Activated T-helper 1 cell treated with Interleukin-2 at 50 U/mL for 16 hours (primary cell): ENCODE results near the gene TCEA2.
"Not testable (repeated sequence)": the region's sequence is repeated elsewhere in the genome, so short reads cannot be mapped to it uniquely, and the experiment has no call there.

Experiments
- DNase-seq: peaks from one replicate; pipeline ENCODE4 v3.0.0-alpha.2; 2020; ENCODE audit warnings: low read depth

The TCEA2 gene

DNA sequence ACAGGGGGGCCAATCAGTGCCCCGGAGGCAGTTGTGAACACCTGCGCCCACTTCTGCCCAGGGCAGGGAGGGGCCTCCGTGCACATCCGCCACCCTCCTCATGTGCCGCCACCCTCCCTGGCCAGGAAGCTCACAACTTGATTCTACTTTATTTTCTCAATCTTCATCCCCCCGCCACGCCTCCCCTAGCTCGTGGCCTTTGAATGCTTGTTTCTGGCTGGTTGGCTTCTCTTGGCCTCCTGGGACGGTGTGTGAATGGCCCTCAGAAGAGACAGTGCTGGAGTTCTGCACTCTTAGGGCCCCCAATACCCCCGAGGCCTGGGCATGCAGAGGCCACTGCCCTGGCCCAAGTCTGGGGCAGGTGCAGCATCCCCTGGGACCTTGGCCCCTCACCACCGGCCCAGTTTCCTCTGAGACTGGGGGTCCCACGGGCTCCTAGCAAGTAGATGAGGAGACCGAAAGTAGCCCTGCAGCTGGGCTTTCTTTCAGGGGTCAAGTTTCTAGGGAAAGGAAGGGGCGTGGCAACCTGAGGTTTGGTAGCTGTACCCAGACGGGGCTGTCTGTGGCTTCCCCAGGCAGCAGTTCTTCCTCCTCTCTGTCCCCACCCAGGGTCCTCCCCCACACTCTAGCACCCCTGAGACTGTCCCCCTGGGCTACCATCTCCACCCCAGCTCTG is 15.0 kb downstream of the TCEA2 start:
- peak; percentile 54 for DNase-seq

DNA sequence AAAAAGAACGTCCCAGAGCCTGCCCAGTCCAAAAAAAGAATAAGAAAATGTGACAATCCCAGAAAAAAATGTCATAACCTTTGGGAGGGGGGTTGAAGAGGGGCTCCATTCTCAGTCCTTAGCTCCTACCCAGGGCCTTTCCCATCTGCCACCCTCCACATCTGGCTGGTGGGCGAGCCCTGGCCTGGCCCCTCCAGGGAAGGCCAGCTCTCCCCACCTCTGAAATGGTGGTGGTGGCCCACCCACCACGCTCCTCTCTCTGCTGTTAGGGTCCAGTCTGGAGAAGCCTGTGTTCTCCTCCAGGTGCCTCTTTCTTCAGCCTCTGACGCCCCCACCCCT is 15.9 kb downstream of the TCEA2 start:
- no peak for DNase-seq

DNA sequence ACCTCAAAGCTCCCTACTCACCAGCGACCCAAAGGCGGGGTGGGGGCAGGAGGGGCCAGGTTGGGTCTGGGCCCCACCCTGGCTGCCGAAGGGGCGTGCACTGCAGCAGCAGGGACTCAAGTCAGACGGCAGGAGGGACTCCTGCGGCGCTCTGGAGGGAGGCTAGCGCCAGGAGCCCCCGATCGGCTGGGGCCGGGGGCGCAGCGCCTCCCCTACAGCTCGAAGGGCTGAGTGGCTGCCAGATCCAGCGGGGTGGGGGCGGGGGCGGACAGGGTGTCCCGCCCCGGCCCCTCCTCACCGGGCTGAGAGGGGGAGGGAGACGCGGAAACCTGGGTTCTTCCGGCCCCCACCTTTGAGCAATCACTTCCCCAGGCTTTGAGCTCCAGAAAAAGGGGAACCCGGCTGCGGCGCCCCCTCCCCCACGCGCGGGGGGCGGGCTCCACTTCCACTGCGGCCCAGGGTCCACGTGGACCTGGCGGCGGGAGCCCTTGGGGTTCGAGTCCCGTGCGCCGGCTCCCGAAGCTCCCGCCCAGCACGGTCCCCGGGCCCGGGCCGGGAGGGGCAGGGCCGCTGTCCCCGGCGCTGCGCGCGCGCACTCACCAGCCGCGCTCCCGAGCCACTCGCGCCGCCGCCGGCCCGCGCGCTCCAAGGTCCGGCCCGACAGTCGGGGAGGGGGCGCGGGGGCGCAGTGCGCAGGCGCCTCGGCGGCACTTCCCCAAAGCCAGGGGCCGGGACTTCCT is 16.4 kb downstream of the TCEA2 start, which contains the start of gene RGS19:
RGS19 (minus strand) TSS at position 246 of the 740 bp plus-strand sequence. CDS start 2,632 bp downstream, outside the sequence.
- DNase-seq, result peak; percentile 59

DNA sequence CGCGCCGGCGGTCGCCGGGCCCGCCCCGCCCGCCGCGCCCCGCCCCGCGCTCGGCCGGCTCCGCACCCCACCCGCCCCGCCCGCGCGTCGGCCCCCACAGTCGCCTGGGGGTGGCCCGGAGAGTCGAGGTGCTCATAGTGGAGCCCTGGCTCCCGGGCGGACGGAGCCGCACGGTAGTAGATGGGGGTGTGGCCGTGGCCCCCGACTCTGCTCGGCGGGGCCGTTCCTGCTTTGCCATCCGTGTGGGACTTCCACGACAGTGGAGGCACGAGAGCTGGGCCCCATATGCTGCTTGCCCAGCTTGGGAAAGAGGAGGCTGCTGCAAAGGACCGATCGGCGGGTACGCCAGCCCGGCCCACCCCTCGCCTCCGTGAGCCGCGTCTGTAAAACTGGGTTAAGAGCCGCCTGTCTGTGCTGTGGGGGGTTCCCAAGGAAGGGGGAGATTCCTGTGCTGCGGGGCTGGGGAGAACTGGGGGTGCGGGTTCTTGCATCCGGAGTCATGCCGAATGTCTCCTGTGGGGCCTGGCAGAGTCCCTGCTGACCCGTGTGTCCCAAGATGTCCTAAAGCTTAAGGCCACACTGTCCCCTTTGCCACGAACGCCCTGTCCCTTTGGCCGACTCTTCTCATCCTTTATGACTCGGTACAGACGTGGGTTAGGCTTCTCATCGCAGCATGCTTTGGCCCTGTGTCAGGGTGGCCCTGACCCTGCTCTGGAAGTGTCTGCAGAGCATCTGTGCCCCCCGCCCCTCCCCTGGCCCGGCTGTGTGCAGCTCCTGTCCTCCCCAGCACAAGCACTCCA is 17.2 kb downstream of the TCEA2 start, which contains the start of gene OPRL1:
OPRL1 (plus strand) TSS at position 70 of the 800 bp plus-strand sequence. CDS start 12,639 bp downstream, outside the sequence.
- DNase-seq, result no peak

DNA sequence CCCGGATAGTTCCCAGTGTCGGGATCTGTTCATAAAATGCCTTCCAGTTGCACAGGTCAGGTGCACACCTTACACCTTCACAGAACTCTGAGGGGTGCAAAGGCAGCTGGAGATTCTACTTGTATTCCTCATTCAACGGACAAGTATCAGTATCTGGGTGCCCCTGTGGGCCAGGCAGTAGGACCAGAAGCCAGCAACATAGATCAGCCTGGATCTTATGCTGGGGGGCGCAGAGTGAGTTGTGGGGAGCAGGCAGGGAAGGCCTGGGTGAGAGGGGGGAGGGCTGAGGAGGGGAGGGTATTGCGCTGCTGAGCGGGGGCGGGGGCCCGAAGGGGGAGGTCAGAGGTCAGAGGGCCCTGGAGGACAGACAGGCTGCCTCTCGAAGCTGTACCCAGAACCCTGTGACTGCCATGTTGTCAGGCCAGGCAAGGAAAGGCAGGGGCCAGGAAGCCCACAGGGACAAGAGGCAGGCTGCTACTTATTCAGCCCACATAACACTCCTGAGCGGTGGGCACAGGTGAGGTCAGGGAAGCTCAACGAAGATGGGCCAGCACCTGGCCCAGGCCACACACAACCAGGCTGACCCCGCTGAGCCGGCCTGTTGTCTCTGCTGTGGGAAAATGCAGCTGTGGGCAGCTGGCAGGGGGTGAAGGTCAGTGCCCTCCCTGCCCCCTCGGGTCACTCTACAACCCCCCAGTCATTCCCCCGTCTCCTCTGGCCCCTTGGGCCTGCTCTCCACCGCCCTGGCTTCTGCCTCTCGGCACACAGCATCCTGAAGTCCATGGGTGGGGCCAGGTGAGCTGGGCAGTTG is 18.0 kb downstream of the TCEA2 start:
- DNase-seq, result no peak

- DNase-seq, result no peak
These were observed 18.6 kb downstream of the TCEA2 start for GRCh38 chr20:64081624-64081964.

DNA sequence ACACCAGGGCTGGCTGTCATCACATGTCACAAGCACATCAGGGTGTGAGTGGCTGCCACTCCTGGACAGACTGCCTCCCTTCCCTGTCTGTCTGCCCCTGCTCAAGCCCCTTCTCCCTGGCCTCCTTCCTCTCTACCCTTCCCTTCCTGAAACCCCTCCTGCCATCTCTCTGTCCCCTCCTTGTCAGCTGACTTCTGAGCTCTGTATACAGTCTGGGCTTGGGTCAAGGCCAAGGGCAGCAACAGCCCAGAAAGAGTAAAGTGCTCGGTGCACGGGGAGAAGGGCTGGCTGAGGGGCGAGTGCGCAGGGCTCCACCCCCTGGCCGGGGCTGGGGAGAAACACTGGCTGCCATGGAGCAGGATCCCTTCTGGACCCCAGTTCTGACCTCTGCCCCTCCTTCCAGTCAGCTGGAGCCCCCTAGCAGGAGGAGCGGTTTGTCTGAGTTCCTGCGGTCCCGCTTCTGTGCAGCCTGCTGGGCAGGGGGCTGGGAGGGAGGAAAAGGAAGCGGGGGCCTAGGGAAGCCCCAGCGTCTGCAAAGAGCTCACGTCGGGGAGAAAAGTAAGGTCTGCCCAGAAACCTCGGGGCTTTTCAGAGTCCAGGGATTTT is 19.2 kb downstream of the TCEA2 start:
- DNase-seq, result no peak

- no peak for DNase-seq
These were observed 19.9 kb downstream of the TCEA2 start for GRCh38 chr20:64082820-64083377.

DNA sequence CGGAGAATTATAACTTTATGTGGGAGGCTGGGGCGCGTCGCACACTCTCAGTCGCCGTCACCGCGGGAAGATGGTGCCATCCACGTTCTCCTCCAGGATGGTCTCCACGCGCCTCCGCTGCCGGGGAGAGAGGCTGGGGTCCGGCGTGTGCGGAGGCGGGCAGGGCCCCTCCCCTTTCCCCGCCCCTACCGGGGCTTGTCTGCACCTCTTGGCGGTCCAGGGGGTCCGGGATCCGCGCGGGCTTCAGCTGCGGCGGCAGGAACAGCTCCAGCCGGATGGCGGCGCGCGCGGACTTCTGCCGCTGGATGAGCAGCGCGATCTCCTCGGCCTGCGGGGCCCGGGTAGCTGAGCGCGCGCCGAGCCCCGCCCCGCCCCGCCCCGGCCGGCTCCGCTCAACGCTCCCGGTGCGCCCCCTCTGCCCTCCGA is 20.4 kb downstream of the TCEA2 start:
- peak; percentile 53 for DNase-seq

- DNase-seq, result no peak
These were observed 21.0 kb downstream of the TCEA2 start, which contains the start of gene LKAAEAR1 for GRCh38 chr20:64083804-64084684. TSS of gene LKAAEAR1 (minus strand) at chr20:64084398. CDS start at chr20:64084219, 179 bp downstream.

GRCh38 chr20:64084685-64085152 is 21.7 kb downstream of the TCEA2 start:
- DNase-seq, result no peak

DNA sequence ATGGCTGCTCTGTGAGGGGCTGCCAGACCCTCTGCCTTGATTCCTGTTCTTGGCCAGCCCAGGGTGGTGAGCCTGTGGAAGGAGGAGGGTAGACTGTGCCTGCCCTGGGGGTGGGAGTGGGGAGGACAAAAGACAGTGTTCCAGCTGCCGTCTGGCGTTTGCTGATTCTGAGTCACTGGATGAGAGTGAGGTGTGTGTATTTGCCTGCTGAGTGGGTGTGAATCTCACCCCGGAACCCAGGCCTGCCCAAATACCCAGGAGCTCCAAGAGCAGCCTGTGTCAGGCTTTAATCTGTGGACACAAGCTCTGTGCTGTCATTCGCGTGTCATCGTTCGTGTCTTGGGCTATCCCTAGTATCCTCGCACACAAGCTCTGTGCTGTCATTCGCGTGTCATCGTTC is 23.8 kb downstream of the TCEA2 start:
- DNase-seq, result no peak

DNA sequence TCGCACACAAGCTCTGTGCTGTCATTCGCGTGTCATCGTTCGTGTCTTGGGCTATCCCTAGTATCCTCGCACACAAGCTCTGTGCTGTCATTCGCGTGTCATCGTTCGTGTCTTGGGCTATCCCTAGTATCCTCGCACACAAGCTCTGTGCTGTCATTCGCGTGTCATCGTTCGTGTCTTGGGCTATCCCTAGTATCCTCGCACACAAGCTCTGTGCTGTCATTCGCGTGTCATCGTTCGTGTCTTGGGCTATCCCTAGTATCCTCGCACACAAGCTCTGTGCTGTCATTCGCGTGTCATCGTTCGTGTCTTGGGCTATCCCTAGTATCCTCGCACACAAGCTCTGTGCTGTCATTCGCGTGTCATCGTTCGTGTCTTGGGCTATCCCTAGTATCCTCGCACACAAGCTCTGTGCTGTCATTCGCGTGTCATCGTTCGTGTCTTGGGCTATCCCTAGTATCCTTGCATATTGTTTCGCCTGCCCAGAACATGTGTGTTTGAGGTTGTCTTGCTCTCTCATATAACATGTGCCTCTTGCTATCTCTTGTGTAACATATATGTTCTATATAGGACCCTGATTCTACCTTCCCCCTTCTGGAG is 24.3 kb downstream of the TCEA2 start:
- not testable (repeated sequence) for DNase-seq

DNA sequence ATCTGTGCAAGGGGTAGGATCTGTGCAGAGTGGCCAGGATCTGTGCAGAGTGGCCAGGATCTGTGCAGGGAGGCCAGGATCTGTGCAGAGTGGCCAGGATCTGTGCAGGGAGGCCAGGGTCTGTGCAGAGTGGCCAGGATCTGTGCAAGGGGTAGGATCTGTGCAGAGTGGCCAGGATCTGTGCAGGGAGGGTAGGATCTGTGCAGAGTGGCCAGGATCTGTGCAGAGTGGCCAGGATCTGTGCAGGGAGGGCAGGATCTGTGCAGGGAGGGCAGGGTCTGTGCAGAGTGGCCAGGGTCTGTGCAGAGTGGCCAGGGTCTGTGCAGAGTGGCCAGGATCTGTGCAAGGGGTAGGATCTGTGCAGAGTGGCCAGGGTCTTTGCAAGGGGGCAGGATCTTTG is 25.6 kb downstream of the TCEA2 start:
- DNase-seq, result not testable (repeated sequence)

DNA sequence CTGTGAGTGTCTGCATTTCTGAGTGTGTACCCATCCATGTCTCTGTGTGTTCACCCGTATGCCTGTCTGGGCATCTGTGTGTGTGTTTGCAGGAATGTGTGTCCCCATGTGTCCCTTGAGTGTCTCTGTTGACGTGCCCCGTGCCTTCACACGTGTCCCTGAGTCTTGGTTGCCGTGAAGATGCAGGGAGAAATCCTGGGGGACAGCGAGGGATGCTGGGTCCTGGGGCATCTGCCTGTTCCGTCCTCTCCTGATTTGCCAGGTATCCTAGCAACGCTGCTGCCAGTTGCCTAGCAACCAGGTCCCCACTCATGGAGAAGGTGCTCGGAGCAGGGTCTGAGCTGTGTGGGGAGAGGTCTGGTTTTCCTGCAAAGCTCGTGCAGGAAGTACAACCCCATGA is 27.2 kb downstream of the TCEA2 start:
- no peak for DNase-seq

GRCh38 chr20:64091340-64091739 is 28.3 kb downstream of the TCEA2 start:
- no peak for DNase-seq

GRCh38 chr20:64091770-64092169 is 28.8 kb downstream of the TCEA2 start:
- no peak for DNase-seq

GRCh38 chr20:64092258-64093012 is 29.4 kb downstream of the TCEA2 start:
- no peak for DNase-seq
